Endothelial cell of umbilical vein (primary cell): Measurements from ENCODE around the gene MTG1. TPM values are rescaled to one million over a fixed set of nuclear protein-coding genes. Genes with fewer than 3 reads are reported as not detected.

Source experiments
- BruUV-seq: library from RNA; stranded (reverse); fragments of 400-500 nt; replicated peaks from 2 replicates; lab custom pipeline; 2021; lab: Mats Ljungman, UMichigan
- CTCF ChIA-PET: fragments of 300-600, 350-600 bp; sonication (Branson Sonifier 250); formaldehyde crosslinking; loops from one replicate; lab custom pipeline; 2021; ENCODE audit warnings: antibody characterized with exemption, inconsistent platforms; lab: Charles Lee
- POLR2A ChIA-PET: fragments of 300-600, 350-600 bp; sonication (Branson Sonifier 250); formaldehyde crosslinking; loops from one replicate; lab custom pipeline; 2021; ENCODE audit warnings: antibody characterized with exemption, inconsistent platforms; lab: Charles Lee
- DNase-seq: peaks from one replicate; pipeline ENCODE4 v3.0.0-alpha.2; 2011; ENCODE audit warnings: low read depth, low spot score
- FAIRE-seq: peaks from 2 replicates; lab custom pipeline; 2011; peaks lifted over from hg19 to GRCh38; lab: Jason Lieb, UNC
- H2AFZ ChIP-seq: 2 replicates; pipeline ENCODE4 v1.6.0; 2012; ENCODE audit warnings: low read depth, low read length, control low read depth, inconsistent platforms
- H3K27ac ChIP-seq: 2 replicates; pipeline ENCODE4 v1.5.1; 2011; ENCODE audit warnings: low read depth, mild to moderate bottlenecking, control low read depth, low read length, moderate library complexity; ENCODE audit not compliant: insufficient read depth
- H3K27me3 ChIP-seq, 2 experiments: 2 replicates each; pipeline versions ENCODE4 v1.6.0 to v1.6.1; 2011; ENCODE audit warnings: low read length in 2 of 2, mixed read lengths in 1 of 2; ENCODE audit not compliant: control insufficient read depth in 2 of 2, insufficient read depth in 2 of 2
- H3K36me3 ChIP-seq, 2 experiments: 2 replicates in 1 of 2; 3 replicates in 1 of 2; pipeline ENCODE4 v1.5.1; 2011; ENCODE audit warnings: low read length in 2 of 2, mild to moderate bottlenecking in 1 of 2, moderate library complexity in 1 of 2; ENCODE audit not compliant: control insufficient read depth in 2 of 2, insufficient read depth in 2 of 2; ENCODE audit errors: extremely low read depth in 1 of 2
- H3K4me1 ChIP-seq: 3 replicates; pipeline ENCODE4 v1.5.1; 2011; ENCODE audit warnings: mild to moderate bottlenecking, low read length; ENCODE audit not compliant: control insufficient read depth, insufficient read depth; ENCODE audit errors: extremely low read depth
- H3K4me2 ChIP-seq: 2 replicates; pipeline ENCODE4 v1.6.1; 2011; ENCODE audit warnings: low read length, control low read depth, mixed read lengths; ENCODE audit not compliant: insufficient read depth
- H3K4me3 ChIP-seq, 3 experiments: fragments of 200-600 bp in 1 of 3; sonication (generic), shearing (Covaris generic) in 1 of 3; replicated peaks in 1 of 3; 2 replicates each; pipeline ENCODE4 v1.5.1; 2011 to 2016; ENCODE audit warnings: control low read depth in 3 of 3, low read length in 3 of 3, mild to moderate bottlenecking in 2 of 3, inconsistent platforms in 1 of 3, low read depth in 1 of 3, moderate library complexity in 1 of 3; ENCODE audit not compliant: insufficient read depth in 1 of 3
- H3K79me2 ChIP-seq: 2 replicates; pipeline ENCODE4 v1.6.0; 2012; ENCODE audit warnings: low read length, inconsistent platforms; ENCODE audit not compliant: control insufficient read depth, insufficient read depth
- H3K9ac ChIP-seq: replicated peaks from 2 replicates; pipeline ENCODE3; 2011; ENCODE audit warnings: low read length, control low read depth; ENCODE audit not compliant: insufficient read depth; ENCODE audit errors: extremely low read depth
- H3K9me1 ChIP-seq: replicated peaks from 3 replicates; pipeline ENCODE4 v1.6.0; 2011; ENCODE audit warnings: mild to moderate bottlenecking, low read length; ENCODE audit not compliant: control insufficient read depth, insufficient read depth; ENCODE audit errors: extremely low read depth
- H3K9me3 ChIP-seq: replicated peaks from 2 replicates; pipeline ENCODE4 v1.5.1; 2012; ENCODE audit warnings: low read length, inconsistent platforms; ENCODE audit not compliant: control insufficient read depth, insufficient read depth
- H4K20me1 ChIP-seq: replicated peaks from 2 replicates; pipeline ENCODE3; 2011; ENCODE audit warnings: mild to moderate bottlenecking, low read length; ENCODE audit not compliant: control insufficient read depth, insufficient read depth; ENCODE audit errors: extremely low read depth
- CTCF ChIP-seq, 2 donors: IDR thresholded peaks; 1 replicate in 1 of 2; 2 replicates in 1 of 2; pipeline ENCODE4 v1.5.1; 2011; ENCODE audit warnings: low read length in 2 of 2, mild to moderate bottlenecking in 2 of 2, moderate library complexity in 2 of 2, control low read depth in 1 of 2, inconsistent platforms in 1 of 2, low read depth in 1 of 2; ENCODE audit not compliant: insufficient read depth in 1 of 2; ENCODE audit errors: extremely low read depth in 1 of 2
- EZH2 ChIP-seq: IDR thresholded peaks from 2 replicates; pipeline ENCODE4 v1.6.1; 2012; ENCODE audit warnings: borderline replicate concordance, low read depth, mild to moderate bottlenecking, moderate library complexity, low read length, inconsistent platforms; ENCODE audit not compliant: severe bottlenecking
- FOS ChIP-seq: IDR thresholded peaks from 2 replicates; pipeline ENCODE4 v1.6.1; 2011; ENCODE audit warnings: mild to moderate bottlenecking, low read length, moderate library complexity, borderline replicate concordance; ENCODE audit not compliant: insufficient read depth
- GATA2 ChIP-seq: IDR thresholded peaks from 2 replicates; pipeline ENCODE4 v1.7.0; 2011; ENCODE audit warnings: low read depth, mild to moderate bottlenecking, moderate library complexity, mixed read lengths, low read length; ENCODE audit not compliant: insufficient read length, insufficient read depth
- JUN ChIP-seq: IDR thresholded peaks from 2 replicates; pipeline ENCODE4 v1.6.1; 2011; ENCODE audit warnings: borderline replicate concordance, low read depth; ENCODE audit not compliant: insufficient read length, insufficient read depth
- MAX ChIP-seq: IDR thresholded peaks from 2 replicates; pipeline ENCODE4 v1.6.1; 2011; ENCODE audit not compliant: insufficient read depth, insufficient read length
- MYC ChIP-seq: IDR thresholded peaks from one replicate; pipeline ENCODE4 v1.6.1; 2011; ENCODE audit warnings: mild to moderate bottlenecking, low read depth, low read length
- POLR2A ChIP-seq: IDR thresholded peaks from 2 replicates; pipeline ENCODE4 v1.6.1; 2012; ENCODE audit warnings: low read depth, mild to moderate bottlenecking, control low read depth, low read length
- POLR2AphosphoS5 ChIP-seq: IDR thresholded peaks from 2 replicates; pipeline ENCODE4 v1.6.1; 2012; ENCODE audit warnings: low read depth, mild to moderate bottlenecking, control low read depth, low read length, moderate library complexity; ENCODE audit not compliant: insufficient read depth
- dilution Hi-C: fragments of 300-500 bp; cut with MboI; formaldehyde crosslinking; loops from one replicate; pipeline ENCODE4 v1.15.0; 2019; ENCODE audit warnings: low sequenced_read_pairs; ENCODE audit not compliant: extremely low pct_ligation_motif_present
- intact Hi-C: fragments of 100-400 bp; cut with micrococcal nuclease; formaldehyde crosslinking; loops from one replicate; pipeline ENCODE4 v1.10.0; 2022
- polyA plus RNA-seq, 4 experiments: library from polyadenylated mRNA; depleted of rRNA in 3 of 4; stranded (reverse) in 3 of 4; unstranded in 1 of 4; fragments of >200 nt; gene quantifications; 2 replicates each; pipeline versions ENCODE4 v1.2.1 to v1.2.3, GENCODE V29; 2011 to 2012; ENCODE audit warnings: missing spikeins in 1 of 4
- total RNA-seq: library from RNA; stranded (reverse); gene quantifications from 2 replicates; pipeline ENCODE4 v1.2.3, GENCODE V29; 2021

The MTG1 gene
- total and polyA plus RNA-seq, 2 donors (not counting 3 experiments of a cell fraction or from before 2014, with no cell fraction given) = 66.5 to 91.6 TPM

GRCh38 chr10:133453516-133454203 lies 59.7 kb downstream of the MTG1 start, which contains the start of gene SCART1:
Gene SCART1, plus strand, starts transcription at chr10:133453945. Its CDS starts 53 bp downstream, at chr10:133453998.
- Histone ChIP-seq H3K9me1 (no peaks in the 10 kb centered on the region), H3K27me3 (no peaks in the 10 kb centered on the region), H3K4me3 (no peak within 1 kb of the TSS), H4K20me1 (no peaks in the 10 kb centered on the region), H3K4me1 (no peaks in the 10 kb centered on the region), H2AFZ (no peak within 1 kb of the TSS), H3K27ac (no peak within 1 kb of the TSS), H3K36me3 (no peaks in the 10 kb centered on the region), H3K79me2 (no peaks in the 10 kb centered on the region), H3K9ac (no peak within 1 kb of the TSS), H3K4me2 (no peak within 1 kb of the TSS), H3K9me3 (no peaks in the 10 kb centered on the region)
- dilution Hi-C loops (no loop called here), intact Hi-C loops (no loop called here)
- no peak for DNase-seq
- ChIA-PET CTCF (interaction anchor here (1.4 kb wide), 1 partner anchor 15 kb away, joined by 3 read pairs; no protein-coding TSS in a partner anchor), POLR2A (no interaction called here)
- FAIRE-seq = no peak
- no TSS peak for BruUV-seq
- no peak for TF ChIP-seq FOS
- no peak for TF ChIP-seq MYC
- TF ChIP-seq EZH2 = no peak
- TF ChIP-seq POLR2A = no peak
- no peak for TF ChIP-seq POLR2AphosphoS5
- TF ChIP-seq CTCF (IDR thresholded peaks at IDR 0.05; ENCODE audit: extremely low read depth in 1 of 2, insufficient read depth in 1 of 2, low read depth in 1 of 2, low read length in 2 of 2) = no peak
- no peak for TF ChIP-seq GATA2
- no peak for TF ChIP-seq JUN
- TF ChIP-seq MAX = no peak
